A549 (cell line): ENCODE measurements around the gene TBL1X. TPM values are rescaled to one million over a fixed set of nuclear protein-coding genes. Genes with fewer than 3 reads are reported as not detected.

Source experiments
- ATAC-seq, 2 experiments: fragments of 200-7000 bp in 1 of 2; fragments of >200 bp in 1 of 2; cut with Nextera tagmentation in 1 of 2; cut with Tn5 transposase in 1 of 2; 3 replicates each; pipeline versions ENCODE4 v1.8.0 to v1.9.1; 2018 to 2020; ENCODE audit warnings: mild to moderate bottlenecking in 1 of 2, moderate library complexity in 1 of 2
- CTCF ChIA-PET: fragments of 300-600 bp; sonication (Branson Sonifier 250); formaldehyde crosslinking; extraction: SDS; loops from one replicate; lab custom pipeline; 2021; ENCODE audit warnings: antibody characterized with exemption, inconsistent platforms; lab: Yijun Ruan, JAX
- POLR2A ChIA-PET: fragments of 350-600 bp; formaldehyde crosslinking; extraction: SDS; loops from one replicate; lab custom pipeline; 2021; ENCODE audit warnings: antibody characterized with exemption, inconsistent platforms; lab: Yijun Ruan, JAX
- DNase-seq, 2 experiments: peaks; one replicate each; pipeline versions ENCODE4 v3.0.0 to v3.0.0-alpha.2; 2011 to 2016; ENCODE audit warnings: low read depth in 1 of 2, low spot score in 1 of 2
- FAIRE-seq: peaks from 2 replicates; lab custom pipeline; 2011; peaks lifted over from hg19 to GRCh38; lab: Jason Lieb, UNC
- H3K27ac ChIP-seq, 2 experiments: fragments of >200 bp; sonication (Bioruptor Twin); formaldehyde crosslinking; 3 replicates each; pipeline ENCODE4 v1.5.1; 2016 to 2017
- H3K4me1 ChIP-seq: fragments of >200 bp; sonication (Bioruptor Twin); formaldehyde crosslinking; 3 replicates; pipeline ENCODE4 v1.6.1; 2016
- H3K4me2 ChIP-seq: fragments of >200 bp; sonication (Bioruptor Twin); formaldehyde crosslinking; 3 replicates; pipeline ENCODE4 v1.6.1; 2016
- H3K4me3 ChIP-seq: fragments of >200 bp; sonication (Bioruptor Twin); formaldehyde crosslinking; 3 replicates; pipeline ENCODE4 v1.5.1; 2016
- H3K9me3 ChIP-seq: fragments of >200 bp; sonication (Bioruptor Twin); formaldehyde crosslinking; 3 replicates; pipeline ENCODE4 v1.6.1; 2016
- BHLHE40 ChIP-seq: IDR thresholded peaks from 2 replicates; pipeline ENCODE4 v1.6.1; 2012; ENCODE audit warnings: low read depth, low read length, inconsistent platforms
- CBX2 ChIP-seq: fragments of 200-600 bp; sonication (generic); IDR thresholded peaks from 2 replicates; pipeline ENCODE4 v1.6.1; 2016; ENCODE audit warnings: low read depth, mild to moderate bottlenecking, borderline replicate concordance
- CTCF ChIP-seq: fragments of >200 bp; sonication (Bioruptor Twin); formaldehyde crosslinking; IDR thresholded peaks from 3 replicates; pipeline ENCODE4 v1.5.1; 2016
- E2F6 ChIP-seq: IDR thresholded peaks from 2 replicates; pipeline ENCODE4 v1.6.1; 2012; ENCODE audit warnings: low read depth, borderline replicate concordance
- EHF ChIP-seq: fragments of 250-450 bp; sonication (Bioruptor Pico); IDR thresholded peaks from 2 replicates; pipeline ENCODE4 v1.5.0; 2020; ENCODE audit warnings: mild to moderate bottlenecking
- EHMT2 ChIP-seq: fragments of 200-600 bp; sonication (generic); IDR thresholded peaks from 2 replicates; pipeline ENCODE4 v1.6.1; 2016; ENCODE audit warnings: antibody characterized with exemption, low read depth, mild to moderate bottlenecking, moderate library complexity
- FOSB ChIP-seq: fragments of 250-450 bp; sonication (Bioruptor Pico); IDR thresholded peaks from 2 replicates; pipeline ENCODE4 v1.5.0; 2020; ENCODE audit warnings: mild to moderate bottlenecking, moderate library complexity
- GATA3 ChIP-seq: IDR thresholded peaks from 2 replicates; pipeline ENCODE4 v1.6.1; 2012; ENCODE audit warnings: borderline replicate concordance
- HEYL ChIP-seq: fragments of 250-450 bp; sonication (Bioruptor Pico); IDR thresholded peaks from 2 replicates; pipeline ENCODE4 v1.8.0; 2021; ENCODE audit warnings: mild to moderate bottlenecking, moderate library complexity
- JUN ChIP-seq, 2 experiments: fragments of >200 bp; sonication (Bioruptor Twin); formaldehyde crosslinking; IDR thresholded peaks; 2 replicates in 1 of 2; 3 replicates in 1 of 2; pipeline ENCODE4 v1.6.1; 2016 to 2017
- KDM5A ChIP-seq: fragments of 200-600 bp; sonication (generic); IDR thresholded peaks from 2 replicates; pipeline ENCODE4 v1.6.1; 2016; ENCODE audit warnings: antibody characterized with exemption, mild to moderate bottlenecking
- MAFK ChIP-seq: fragments of 450-650 bp; IDR thresholded peaks from 2 replicates; pipeline ENCODE4 v1.6.1; 2014; ENCODE audit not compliant: partially characterized antibody
- NPAS2 ChIP-seq: fragments of 250-450 bp; sonication (Bioruptor Pico); IDR thresholded peaks from 2 replicates; pipeline ENCODE4 v1.8.0; 2022; ENCODE audit warnings: mild to moderate bottlenecking, moderate library complexity, borderline replicate concordance
- POLR2A ChIP-seq: IDR thresholded peaks from 2 replicates; pipeline ENCODE4 v1.6.1; 2012; ENCODE audit warnings: mild to moderate bottlenecking, low read length
- POLR2AphosphoS2 ChIP-seq: conservative IDR thresholded peaks from 2 replicates; pipeline ENCODE4 v1.6.1; 2012; ENCODE audit warnings: low read length, improper control_type of control experiment, inconsistent platforms
- RAD21 ChIP-seq, 2 experiments: fragments of >200 bp in 1 of 2; sonication (Bioruptor Twin) in 1 of 2; formaldehyde crosslinking in 1 of 2; IDR thresholded peaks in 1 of 2; conservative IDR thresholded peaks in 1 of 2; 2 replicates in 1 of 2; 3 replicates in 1 of 2; pipeline ENCODE4 v1.6.1; 2012 to 2018; ENCODE audit warnings: inconsistent platforms in 1 of 2
- REST ChIP-seq: fragments of 200-600 bp; sonication (generic); IDR thresholded peaks from 2 replicates; pipeline ENCODE4 v1.6.1; 2016; ENCODE audit warnings: antibody characterized with exemption, mild to moderate bottlenecking, moderate library complexity
- RFX5 ChIP-seq: fragments of 450-650 bp; IDR thresholded peaks from 2 replicates; pipeline ENCODE4 v1.7.1; 2014; ENCODE audit warnings: antibody characterized with exemption, mild to moderate bottlenecking, moderate library complexity
- TP53 ChIP-seq: fragments of 250-450 bp; sonication (Bioruptor Pico); IDR thresholded peaks from 2 replicates; pipeline ENCODE4 v1.5.0; 2021; ENCODE audit warnings: mild to moderate bottlenecking, moderate library complexity
- ZC3H11A ChIP-seq: fragments of 450-650 bp; IDR thresholded peaks from 2 replicates; pipeline ENCODE4 v1.6.1; 2014; ENCODE audit warnings: antibody characterized with exemption, mild to moderate bottlenecking
- WGBS: methylation state at CpG from one replicate; pipeline ENCODE4 v1.1.6; 2017; ENCODE audit errors: missing lambda C conversion rate; 5-methylcytosine and 5-hydroxymethylcytosine counted together
- polyA plus RNA-seq, 4 experiments: library from polyadenylated mRNA; depleted of rRNA in 3 of 4; stranded (reverse); fragments of >200 nt; fragmentation: RNase III in 1 of 4; extraction: RNeasy Plus Mini Kit Qiagen cat#74134 plus additional on column Dnase treatment in 1 of 4; gene quantifications; 2 replicates in 3 of 4; 3 replicates in 1 of 4; pipeline ENCODE4 v1.2.3, GENCODE V29; 2011 to 2017
- TF ChIP-seq, protein P1 (sequence below): fragments of 450-650 bp; IDR thresholded peaks from 2 replicates; pipeline ENCODE4 v1.6.1; 2014; ENCODE audit warnings: antibody characterized with exemption

Gene TBL1X
- polyA plus RNA-seq, 2 of the 4 experiments (the other 2 are of a cell fraction): 14.6 to 18.0 TPM

GRCh38 chrX:9704876-9705465, 240.1 kb downstream of the TBL1X start:
- Histone ChIP-seq H3K4me1 (no peaks in the 10 kb centered on the region), H3K27ac (no peak overlapping the region), H3K4me3 (no peak overlapping the region), H3K4me2 (no peak overlapping the region), H3K9me3 (peaks cover 8% of the 10 kb centered on the region; the same call in 2 of the 3 replicates)
- no peak for ATAC-seq
- ChIA-PET POLR2A (no interaction called here), CTCF (interaction anchor here (1.1 kb wide), 1 partner anchor 888 kb away, joined by 3 read pairs; no protein-coding TSS in a partner anchor)
- WGBS: 89% methylated on average over 4 of the region's 6 CpGs
- DNase-seq: no peak
- no peak for FAIRE-seq
- TF ChIP-seq RFX5 (no peak), NPAS2 (CRISPR knock-in tag) (no peak), CTCF (no peak), RAD21 (conservative IDR thresholded peaks at IDR 0.05 in 1 of 2, IDR thresholded peaks at IDR 0.05 in 1 of 2) (no peak), KDM5A (no peak), E2F6 (no peak), EHF (CRISPR knock-in tag) (no peak), JUN (IDR thresholded peaks at IDR 0.05) (no peak), REST (no peak), BHLHE40 (no peak), GATA3 (no peak), CBX2 (no peak), HEYL (no peak), EHMT2 (no peak), TP53 (CRISPR knock-in tag) (no peak), POLR2A (no peak), FOSB (CRISPR knock-in tag) (no peak), POLR2AphosphoS2 (no peak), MAFK (no peak)
- TF ChIP-seq, protein P1, sequence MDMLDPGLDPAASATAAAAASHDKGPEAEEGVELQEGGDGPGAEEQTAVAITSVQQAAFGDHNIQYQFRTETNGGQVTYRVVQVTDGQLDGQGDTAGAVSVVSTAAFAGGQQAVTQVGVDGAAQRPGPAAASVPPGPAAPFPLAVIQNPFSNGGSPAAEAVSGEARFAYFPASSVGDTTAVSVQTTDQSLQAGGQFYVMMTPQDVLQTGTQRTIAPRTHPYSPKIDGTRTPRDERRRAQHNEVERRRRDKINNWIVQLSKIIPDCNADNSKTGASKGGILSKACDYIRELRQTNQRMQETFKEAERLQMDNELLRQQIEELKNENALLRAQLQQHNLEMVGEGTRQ: no peak
- TF ChIP-seq, all 56 proteins: peak for 0

DNA sequence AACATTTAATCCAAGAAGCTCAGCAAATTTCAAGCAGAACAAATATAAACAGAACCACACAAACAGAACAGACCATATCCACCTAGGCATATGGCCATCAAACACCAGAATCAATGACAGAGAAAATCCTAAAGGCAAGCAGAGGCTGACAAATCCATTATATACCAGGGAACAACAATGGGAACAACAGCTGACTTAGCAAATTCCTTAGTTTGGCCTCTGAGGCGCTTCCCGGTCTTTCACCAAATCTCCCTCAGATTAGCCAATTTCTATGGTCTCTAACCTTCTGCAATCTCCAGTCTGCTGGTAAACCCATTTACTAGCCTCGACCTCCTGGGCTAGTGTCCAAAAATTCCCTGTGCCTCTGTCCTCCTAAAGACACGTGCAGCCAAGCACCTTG, 241.6 kb downstream of the TBL1X start:
- POLR2A ChIA-PET: no interaction called here
- FAIRE-seq: peak; percentile 7
- H3K4me1 ChIP-seq: no peaks in the 10 kb centered on the region
- no peak for DNase-seq
- CTCF ChIA-PET: interaction anchor here (0.9 kb wide), 1 partner anchor 887 kb away, joined by 4 read pairs; no protein-coding TSS in a partner anchor
- no peak overlapping the region for H3K4me2 ChIP-seq
- peaks cover 8% of the 10 kb centered on the region; the same call in 2 of the 3 replicates for H3K9me3 ChIP-seq
- H3K4me3 ChIP-seq: no peak overlapping the region
- no peak overlapping the region for H3K27ac ChIP-seq
- 87% methylated on average over 4 of the region's 4 CpGs for WGBS
- peak; percentile 74 for TF ChIP-seq MAFK
- TF ChIP-seq ZC3H11A: no peak
- no peak for ATAC-seq
